Mesenteric fat pad (tissue), 1 donor: ENCODE data around the gene ARRDC4. TPM values are rescaled to one million over a fixed set of nuclear protein-coding genes. Genes with fewer than 3 reads are reported as not detected.
A peak's percentile ranks its signal among the peaks of the same experiment; 100 is the strongest.

Source experiments
- DNase-seq: peaks from one replicate; pipeline ENCODE4 v3.0.0-alpha.2; 2020; ENCODE audit warnings: low spot score
- long read RNA-seq: library from polyadenylated mRNA; unstranded; transcript quantifications from one replicate; pipeline ENCODE4 v2.0.0, GENCODE V29; 2020
- total RNA-seq: library from RNA; stranded (reverse); fragmentation: NEBNext Ultra II Directional; extraction: Animal tissue kit (Norgen Biotek cat#: 25700); gene quantifications from one replicate; pipeline ENCODE4 v1.2.1, GENCODE V29; 2021
- donor health status: DM: yes; HTN: yes; CAD: no.

Gene ARRDC4, protein sequence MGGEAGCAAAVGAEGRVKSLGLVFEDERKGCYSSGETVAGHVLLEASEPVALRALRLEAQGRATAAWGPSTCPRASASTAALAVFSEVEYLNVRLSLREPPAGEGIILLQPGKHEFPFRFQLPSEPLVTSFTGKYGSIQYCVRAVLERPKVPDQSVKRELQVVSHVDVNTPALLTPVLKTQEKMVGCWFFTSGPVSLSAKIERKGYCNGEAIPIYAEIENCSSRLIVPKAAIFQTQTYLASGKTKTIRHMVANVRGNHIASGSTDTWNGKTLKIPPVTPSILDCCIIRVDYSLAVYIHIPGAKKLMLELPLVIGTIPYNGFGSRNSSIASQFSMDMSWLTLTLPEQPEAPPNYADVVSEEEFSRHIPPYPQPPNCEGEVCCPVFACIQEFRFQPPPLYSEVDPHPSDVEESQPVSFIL
- total RNA-seq = 24.0 TPM
- long read RNA-seq, partial matches to known transcripts = 0 of 3 reads
- long read RNA-seq, other reads (novel, unspliced or antisense) = 3 of 3 reads

- DNase-seq = peak; percentile 99
Measured at GRCh38 chr15:97960364-97961066, at the start of gene ARRDC4. TSS of gene ARRDC4 (plus strand) at chr15:97960703. CDS start at chr15:97960862, 159 bp downstream.

DNA sequence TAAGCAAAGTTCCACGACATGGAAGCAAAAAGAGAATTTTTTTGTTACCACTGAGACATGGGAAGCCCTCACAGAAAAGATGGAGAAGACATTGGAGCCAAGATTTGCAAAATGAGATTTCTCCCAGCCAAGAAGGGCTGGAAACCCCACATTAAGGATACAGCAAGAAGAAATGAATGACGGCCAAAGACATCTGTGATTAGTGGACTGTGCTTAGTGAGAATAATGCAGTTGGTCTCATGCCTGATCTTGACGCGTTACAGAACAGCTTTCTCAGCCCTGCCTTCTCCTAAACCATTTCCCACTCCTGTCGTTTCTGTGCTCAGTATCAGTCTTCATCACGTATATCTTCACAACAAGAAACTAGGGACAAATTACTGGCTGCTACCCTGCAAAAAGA is 45.8 kb upstream of the ARRDC4 start:
- no peak for DNase-seq

DNA sequence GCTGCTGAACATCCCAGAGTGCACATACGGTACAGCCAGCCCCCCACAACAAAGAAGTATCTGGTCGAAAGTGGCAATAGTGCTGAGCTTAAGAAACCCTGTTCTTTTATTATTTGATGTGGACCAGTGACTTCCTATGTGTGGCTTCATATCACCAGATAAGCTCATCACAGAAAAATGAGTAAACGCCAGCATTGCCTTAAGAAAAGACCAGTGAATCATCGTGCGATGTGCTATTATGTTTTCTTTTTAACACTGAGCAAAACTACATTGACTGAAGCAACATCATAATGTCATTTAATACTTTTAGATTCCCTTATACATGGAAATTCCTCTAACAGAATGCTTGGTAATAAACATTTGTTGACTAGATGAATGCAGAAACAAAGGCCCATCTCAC is 45.2 kb upstream of the ARRDC4 start:
- no peak for DNase-seq

DNA sequence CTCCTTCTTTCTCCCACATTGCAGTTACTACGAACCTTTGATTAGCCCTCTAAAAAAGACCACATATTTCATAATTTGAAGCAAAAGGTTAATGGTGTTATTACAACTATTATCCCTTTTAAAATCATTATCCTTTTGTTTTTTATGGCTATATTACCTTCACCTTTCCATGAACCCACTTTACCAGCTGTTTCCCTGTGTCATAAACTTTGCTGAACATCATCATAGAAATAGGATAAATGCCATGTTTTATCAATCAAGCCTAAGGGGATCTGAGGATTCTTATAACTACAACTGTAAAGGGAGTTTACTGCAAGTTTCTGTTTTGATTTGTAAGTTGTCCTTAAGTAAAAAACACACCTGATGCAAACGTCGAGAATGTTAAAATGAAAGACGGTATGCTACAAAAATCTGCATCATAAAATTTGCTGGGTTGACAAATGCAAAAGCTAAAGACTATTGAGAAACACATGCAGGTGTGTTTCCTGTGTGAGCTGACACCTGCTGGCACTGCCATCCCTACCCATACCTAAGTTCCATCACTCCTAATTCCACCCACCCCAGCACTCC is 39.1 kb upstream of the ARRDC4 start:
- no peak for DNase-seq

- DNase-seq = no peak
Measured at GRCh38 chr15:97929456-97930229, 30.9 kb upstream of the ARRDC4 start.

DNA sequence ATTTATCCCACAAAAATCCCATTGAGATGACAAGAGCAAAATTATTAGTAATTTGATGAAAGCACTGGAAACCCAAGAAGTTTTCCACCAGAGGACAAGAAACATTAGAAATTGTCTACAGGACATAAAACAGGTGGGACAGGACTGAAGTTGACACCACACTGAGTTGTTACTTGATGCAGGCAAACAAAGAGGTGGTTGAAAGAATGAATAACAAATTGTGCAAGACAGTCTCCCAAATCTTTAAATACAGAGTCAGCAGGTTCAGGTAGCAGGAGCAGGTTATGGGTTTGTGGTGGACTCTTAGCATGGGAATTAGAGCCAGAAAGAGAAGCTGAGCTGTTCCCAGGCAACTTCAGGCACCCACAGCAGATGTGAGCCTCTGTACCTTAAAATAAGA is 30.3 kb upstream of the ARRDC4 start:
- no peak for DNase-seq

DNA sequence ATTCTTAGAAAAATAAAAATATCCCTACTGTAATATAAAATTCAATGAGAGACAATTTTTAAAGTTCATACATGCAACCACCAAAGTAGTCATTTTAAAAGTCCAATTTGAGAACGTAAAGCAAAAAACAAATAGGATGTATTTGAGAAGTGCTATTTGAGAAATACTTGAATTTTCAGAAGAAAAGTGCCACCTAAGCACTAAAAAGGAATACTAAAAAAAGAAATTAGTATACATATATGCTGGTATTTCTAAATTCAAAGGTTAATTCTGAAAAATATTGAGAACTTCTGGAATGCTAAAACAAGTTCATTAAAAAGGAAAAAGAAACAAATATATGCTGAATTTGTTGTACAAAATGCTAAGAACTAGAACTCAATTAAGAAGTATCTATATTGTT is 29.2 kb upstream of the ARRDC4 start:
- DNase-seq = no peak

GRCh38 chr15:97933589-97933988 is 26.9 kb upstream of the ARRDC4 start:
- no peak for DNase-seq

GRCh38 chr15:97940993-97941392 is 19.5 kb upstream of the ARRDC4 start:
- DNase-seq = no peak

DNA sequence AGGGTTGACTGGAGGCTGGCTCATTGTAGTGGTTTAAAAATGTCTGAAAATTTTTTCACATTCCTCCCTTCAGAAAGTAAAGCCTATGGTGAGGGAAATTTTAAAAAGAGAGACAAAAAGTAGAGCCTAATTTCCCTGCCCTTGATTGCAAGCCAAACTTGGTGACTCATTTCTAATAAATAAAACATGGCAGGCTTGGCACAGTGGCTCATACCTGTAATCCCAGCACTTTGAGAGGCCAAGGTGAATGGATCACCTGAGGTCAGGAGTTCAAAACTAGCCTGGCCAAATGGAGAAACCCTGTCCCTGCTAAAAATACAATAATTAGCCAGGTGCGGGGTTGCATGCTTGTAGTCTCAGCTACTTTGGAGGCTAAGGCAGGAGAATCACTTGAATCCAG is 18.9 kb upstream of the ARRDC4 start:
- no peak for DNase-seq

DNA sequence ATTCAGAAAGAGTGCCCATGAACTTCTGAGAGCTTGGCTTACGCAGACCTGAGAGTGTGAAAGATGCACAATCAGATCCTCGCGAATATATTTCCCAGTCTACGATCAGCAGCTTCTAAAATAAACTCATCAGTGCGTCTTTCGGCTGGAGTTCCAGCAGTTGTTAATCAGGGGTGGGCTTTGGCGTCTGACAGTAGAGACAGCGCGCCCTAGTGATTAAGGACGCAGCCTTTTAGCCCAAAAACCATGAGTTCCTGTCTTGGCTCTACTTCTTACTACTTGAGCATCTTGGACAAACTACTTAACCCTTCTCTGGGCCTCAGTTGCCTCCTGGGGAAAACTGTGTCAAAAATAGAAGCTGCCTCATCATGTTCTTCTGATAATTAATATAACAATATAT is 15.8 kb upstream of the ARRDC4 start:
- DNase-seq = no peak

GRCh38 chr15:97947465-97948260 is 12.8 kb upstream of the ARRDC4 start:
- no peak for DNase-seq

DNA sequence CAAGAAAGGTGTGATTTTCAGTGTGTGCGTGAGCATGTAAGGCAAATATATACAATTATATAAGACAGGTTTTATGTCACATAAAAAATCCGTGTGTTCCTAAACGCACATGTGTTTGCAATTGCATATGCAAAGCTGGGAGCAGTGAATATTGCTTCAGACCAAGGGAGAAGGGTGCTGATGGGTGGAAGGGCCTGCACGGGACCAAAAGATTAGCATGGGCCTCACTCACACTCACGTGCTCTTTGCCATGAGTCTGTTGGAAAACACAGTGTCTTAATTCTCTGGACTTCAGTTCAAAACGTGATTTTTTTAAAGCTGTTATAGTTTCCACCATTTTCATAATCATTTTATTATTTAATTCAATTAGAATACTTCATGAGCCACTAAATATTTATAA is 7.2 kb upstream of the ARRDC4 start:
- DNase-seq = no peak

- DNase-seq = no peak
Measured at GRCh38 chr15:97953748-97954147, 6.8 kb upstream of the ARRDC4 start.

DNA sequence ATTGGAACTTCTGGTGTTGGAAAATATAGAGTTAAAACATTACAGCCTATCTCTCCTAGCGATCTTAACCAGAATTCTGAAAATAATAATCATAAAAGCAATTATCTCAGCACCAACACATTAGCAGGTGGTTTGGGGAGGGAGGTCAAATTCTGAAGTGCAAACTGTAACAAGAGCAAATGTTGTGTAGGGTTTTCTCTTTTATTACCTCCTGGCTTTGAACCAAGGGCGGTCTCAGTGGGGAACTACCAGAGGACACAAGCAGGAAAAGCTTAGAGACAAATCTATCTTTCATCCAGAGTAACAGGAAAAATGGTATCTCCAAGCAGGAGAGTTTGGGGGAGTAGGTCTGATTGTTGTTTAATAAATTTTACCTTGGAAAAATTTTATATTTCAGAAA is 5.5 kb upstream of the ARRDC4 start:
- DNase-seq = no peak

- no peak for DNase-seq
Measured at GRCh38 chr15:97955529-97955928, 5.0 kb upstream of the ARRDC4 start.

DNA sequence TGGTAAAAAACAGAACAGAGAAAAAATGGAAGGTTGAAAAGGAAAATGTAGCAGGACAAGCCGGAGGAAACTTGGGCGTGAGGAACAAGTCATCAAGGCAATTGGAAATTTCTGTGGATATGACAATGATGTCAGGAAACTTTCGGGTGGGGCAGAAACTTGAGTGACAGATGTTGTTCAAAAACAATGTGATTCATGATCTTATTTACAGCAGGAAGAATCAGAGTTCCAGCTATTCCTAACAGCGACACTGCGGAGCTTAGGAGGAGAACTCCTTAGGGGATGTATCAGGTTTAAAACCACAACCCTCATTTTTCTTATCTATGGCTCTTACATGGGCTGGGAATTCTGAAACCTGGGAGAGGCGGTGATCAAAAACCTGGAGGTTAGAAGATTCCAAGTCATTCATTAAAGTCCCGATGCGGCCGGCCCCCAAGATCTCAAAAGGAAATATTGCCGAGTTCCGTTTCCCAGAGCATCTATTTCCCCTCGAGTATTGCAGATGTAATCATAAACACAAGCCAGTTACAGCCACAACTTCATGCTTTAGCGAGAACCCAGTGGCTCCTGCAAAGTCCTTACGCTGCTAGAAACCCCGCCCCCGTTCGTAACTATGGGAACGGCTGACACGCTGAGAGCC is 659 bp upstream of the ARRDC4 start:
- DNase-seq = no peak

DNA sequence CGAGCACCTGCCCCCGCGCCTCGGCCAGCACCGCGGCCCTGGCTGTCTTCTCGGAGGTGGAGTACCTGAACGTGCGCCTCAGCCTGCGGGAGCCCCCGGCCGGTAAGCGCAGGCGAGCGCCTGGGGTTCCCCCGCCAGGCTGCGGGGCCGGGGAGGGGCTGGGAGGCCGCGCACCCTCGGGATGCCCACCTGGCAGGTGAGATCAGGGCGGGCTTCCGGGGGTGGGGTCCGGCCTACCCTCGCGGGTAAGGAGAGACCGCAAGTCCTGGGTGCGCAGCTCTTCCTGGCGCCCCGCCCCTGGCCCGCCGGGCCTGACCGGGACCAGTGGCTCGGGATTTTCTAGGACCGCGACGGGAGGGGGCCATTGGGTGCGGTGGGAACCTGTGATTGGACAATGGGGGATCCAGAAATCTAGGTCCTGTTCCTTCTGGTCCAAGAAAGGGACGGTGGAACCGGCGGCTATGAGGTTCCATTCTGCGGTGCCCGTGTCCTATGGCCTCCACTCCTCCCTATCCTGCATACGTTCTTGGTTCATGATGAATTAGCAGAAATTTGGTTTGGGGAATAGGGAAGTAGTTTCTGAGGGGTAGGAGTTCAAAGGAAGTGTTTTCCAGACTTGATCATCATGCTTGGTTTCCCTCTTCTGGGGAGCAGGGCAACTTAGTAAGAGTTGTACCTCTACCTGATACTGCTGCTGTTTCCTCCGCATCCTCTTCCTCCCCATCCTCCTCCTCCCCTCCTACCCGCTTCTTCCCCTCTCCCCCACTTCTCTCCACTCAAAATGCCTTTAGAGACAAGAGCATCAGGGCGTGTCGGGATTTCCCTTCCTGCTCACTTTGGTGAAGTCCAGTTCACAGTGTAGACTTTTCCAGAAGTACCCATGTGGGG is 808 bp downstream of the ARRDC4 start:
- DNase-seq = no peak

DNA sequence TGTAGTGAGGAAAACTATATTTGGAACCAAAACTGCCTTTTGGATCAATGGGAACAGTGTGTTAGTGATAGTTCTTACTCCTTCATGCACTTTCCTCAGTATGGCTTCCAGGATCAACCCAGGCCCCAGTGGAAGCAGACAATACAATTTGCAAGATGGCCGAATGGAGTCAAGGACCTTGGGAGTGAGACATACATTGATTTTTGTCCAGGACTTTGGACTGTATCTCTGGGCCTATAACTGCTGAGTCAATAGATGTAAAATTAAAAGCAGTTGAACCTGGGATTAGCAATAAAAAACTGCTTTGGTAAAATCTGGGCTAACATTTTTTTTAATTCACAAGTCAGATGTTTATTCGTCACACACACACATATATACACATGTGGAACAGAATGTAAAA is 1.8 kb downstream of the ARRDC4 start:
- DNase-seq = no peak
